ENCODE data around the gene ZCCHC17. TPM values are rescaled to one million over a fixed set of nuclear protein-coding genes. Genes with fewer than 3 reads are reported as not detected.
"Not testable (repeated sequence)": the region's sequence is repeated elsewhere in the genome, so short reads cannot be mapped to it uniquely, and the experiment has no call there.

ZCCHC17 gene
- total RNA-seq, 1 donor from 2014 or later: 9.7 TPM

- DNase-seq (peak; percentile 76), ATAC-seq (ENCODE audit: poor library complexity) (peak; percentile 86)
- intact Hi-C loops (cut with DNase I): no loop called here
Observed at GRCh38 chr1:31381394-31382294, 84.8 kb downstream of the ZCCHC17 start.

GRCh38 chr1:31382379-31382989 lies 85.7 kb downstream of the ZCCHC17 start:
- DNase-seq (peak; percentile 73), ATAC-seq (ENCODE audit: poor library complexity) (peak; percentile 79)
- intact Hi-C loops (cut with DNase I): no loop called here

GRCh38 chr1:31383967-31384366 lies 87.1 kb downstream of the ZCCHC17 start:
- ATAC-seq (ENCODE audit: poor library complexity) (no peak), DNase-seq (no peak)
- intact Hi-C loops (cut with DNase I): no loop called here

- ATAC-seq (ENCODE audit: poor library complexity); intact Hi-C loops (cut with DNase I); DNase-seq: not testable (repeated sequence)
Observed at GRCh38 chr1:31386576-31387243, 89.9 kb downstream of the ZCCHC17 start.

- no peak for ATAC-seq (ENCODE audit: poor library complexity)
- intact Hi-C loops (cut with DNase I): no loop called here
- no peak for DNase-seq
Observed at GRCh38 chr1:31387612-31388011, 90.8 kb downstream of the ZCCHC17 start.

GRCh38 chr1:31389616-31390015 lies 92.8 kb downstream of the ZCCHC17 start:
- ATAC-seq (ENCODE audit: poor library complexity): no peak
- intact Hi-C loops (cut with DNase I): loop anchor here (10.0 kb wide), 1 partner anchor 155 kb away; no protein-coding TSS in a partner anchor

GRCh38 chr1:31390071-31390470 lies 93.2 kb downstream of the ZCCHC17 start:
- ATAC-seq (ENCODE audit: poor library complexity): no peak
- intact Hi-C loops (cut with DNase I): loop anchor here (10.0 kb wide), 1 partner anchor 155 kb away; no protein-coding TSS in a partner anchor
- DNase-seq: no peak

More at GRCh38 chr1:31389616-31390015, 92.8 kb downstream of the ZCCHC17 start:
- DNase-seq: no peak

GRCh38 chr1:31393463-31393862 lies 96.6 kb downstream of the ZCCHC17 start:
- intact Hi-C loops (cut with DNase I): loop anchor here (10.0 kb wide), 1 partner anchor 151 kb away; no protein-coding TSS in a partner anchor
- ATAC-seq (ENCODE audit: poor library complexity) (no peak), DNase-seq (no peak)

- intact Hi-C loops (cut with DNase I): loop anchor here (10.0 kb wide), 1 partner anchor 150 kb away; no protein-coding TSS in a partner anchor
- peak; percentile 90 for DNase-seq
- ATAC-seq (ENCODE audit: poor library complexity): peak; percentile 95
Observed at GRCh38 chr1:31394584-31395193, 97.9 kb downstream of the ZCCHC17 start.

- DNase-seq (no peak), ATAC-seq (ENCODE audit: poor library complexity) (no peak)
- intact Hi-C loops (cut with DNase I): loop anchor here (10.0 kb wide), 1 partner anchor 148 kb away; no protein-coding TSS in a partner anchor
Observed at GRCh38 chr1:31396633-31397351, 100.0 kb downstream of the ZCCHC17 start.

GRCh38 chr1:31397360-31398095 lies 100.7 kb downstream of the ZCCHC17 start:
- intact Hi-C loops (cut with DNase I): loop anchor here (10.0 kb wide), 1 partner anchor 147 kb away; no protein-coding TSS in a partner anchor
- no peak for DNase-seq
- no peak for ATAC-seq (ENCODE audit: poor library complexity)

GRCh38 chr1:31398246-31398645 lies 101.4 kb downstream of the ZCCHC17 start:
- ATAC-seq (ENCODE audit: poor library complexity) (no peak), DNase-seq (no peak)
- intact Hi-C loops (cut with DNase I): loop anchor here (10.0 kb wide), 1 partner anchor 147 kb away; no protein-coding TSS in a partner anchor

GRCh38 chr1:31399976-31400375 lies 103.1 kb downstream of the ZCCHC17 start:
- ATAC-seq (ENCODE audit: poor library complexity) (no peak), DNase-seq (no peak)
- intact Hi-C loops (cut with DNase I): loop anchor here (10.0 kb wide), 1 partner anchor 145 kb away; no protein-coding TSS in a partner anchor

- intact Hi-C loops (cut with DNase I): no loop called here
Observed at GRCh38 chr1:31400393-31400792, 103.6 kb downstream of the ZCCHC17 start.

GRCh38 chr1:31401241-31401640 lies 104.4 kb downstream of the ZCCHC17 start:
- no peak for ATAC-seq (ENCODE audit: poor library complexity)
- no peak for DNase-seq
- intact Hi-C loops (cut with DNase I): no loop called here

More at GRCh38 chr1:31400393-31400792, 103.6 kb downstream of the ZCCHC17 start:
- DNase-seq: no peak
- ATAC-seq (ENCODE audit: poor library complexity): no peak

GRCh38 chr1:31405578-31406245 lies 108.9 kb downstream of the ZCCHC17 start:
- intact Hi-C loops (cut with DNase I): no loop called here
- ATAC-seq (ENCODE audit: poor library complexity) (no peak), DNase-seq (no peak)

All from Right ventricle myocardium superior (tissue), 1 donor.